ENCODE data around the gene ELL. TPM values are rescaled to one million over a fixed set of nuclear protein-coding genes. Genes with fewer than 3 reads are reported as not detected.
A peak's percentile ranks its signal among the peaks of the same experiment; 100 is the strongest.

The ELL gene
- total and polyA plus RNA-seq, 2 experiments from 2014 or later: 11.3 to 20.1 TPM

- TF ChIP-seq EZH2 (IDR thresholded peaks at IDR 0.05; ENCODE audit: low read depth, unreplicated experiment) (no peak), REST (IDR thresholded peaks at IDR 0.05; ENCODE audit: unreplicated experiment) (no peak), POLR2AphosphoS5 (IDR thresholded peaks at IDR 0.05; ENCODE audit: low read depth) (no peak)
Observed at GRCh38 chr19:18452386-18452785, 69.5 kb downstream of the ELL start (continued).

GRCh38 chr19:18450931-18451836 is 70.7 kb downstream of the ELL start:
- H3K4me1 Mint-ChIP-seq: peaks cover 10% of the 10 kb centered on the region; the same call in 2 of the 3 replicates
- H3K4me3 Mint-ChIP-seq: no peak overlapping the region
- TF ChIP-seq, protein P1, sequence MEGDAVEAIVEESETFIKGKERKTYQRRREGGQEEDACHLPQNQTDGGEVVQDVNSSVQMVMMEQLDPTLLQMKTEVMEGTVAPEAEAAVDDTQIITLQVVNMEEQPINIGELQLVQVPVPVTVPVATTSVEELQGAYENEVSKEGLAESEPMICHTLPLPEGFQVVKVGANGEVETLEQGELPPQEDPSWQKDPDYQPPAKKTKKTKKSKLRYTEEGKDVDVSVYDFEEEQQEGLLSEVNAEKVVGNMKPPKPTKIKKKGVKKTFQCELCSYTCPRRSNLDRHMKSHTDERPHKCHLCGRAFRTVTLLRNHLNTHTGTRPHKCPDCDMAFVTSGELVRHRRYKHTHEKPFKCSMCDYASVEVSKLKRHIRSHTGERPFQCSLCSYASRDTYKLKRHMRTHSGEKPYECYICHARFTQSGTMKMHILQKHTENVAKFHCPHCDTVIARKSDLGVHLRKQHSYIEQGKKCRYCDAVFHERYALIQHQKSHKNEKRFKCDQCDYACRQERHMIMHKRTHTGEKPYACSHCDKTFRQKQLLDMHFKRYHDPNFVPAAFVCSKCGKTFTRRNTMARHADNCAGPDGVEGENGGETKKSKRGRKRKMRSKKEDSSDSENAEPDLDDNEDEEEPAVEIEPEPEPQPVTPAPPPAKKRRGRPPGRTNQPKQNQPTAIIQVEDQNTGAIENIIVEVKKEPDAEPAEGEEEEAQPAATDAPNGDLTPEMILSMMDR (conservative IDR thresholded peaks at IDR 0.05; ENCODE audit: low read depth in 2 of 2): peak; percentile 88 to 92
- TF ChIP-seq STAT1 (IDR thresholded peaks at IDR 0.05; ENCODE audit: unreplicated experiment): no peak
- Histone ChIP-seq H3K9me2 (ENCODE audit: insufficient read depth) (no peaks in the 10 kb centered on the region), H3K27ac (ENCODE audit: low read depth) (peak overlapping the region; percentile 50; the same call in 1 of the 2 replicates), H3K4me1 (ENCODE audit: insufficient read depth) (no peaks in the 10 kb centered on the region), H3F3A (replicated peaks; ENCODE audit: low read depth) (0 out of 2 replicates have a peak, but pooled peaks cover 3% of the 10 kb centered on the region), H3K79me2 (replicated peaks; ENCODE audit: insufficient read depth) (no peaks in the 10 kb centered on the region), H3K4me3 (no peak overlapping the region), H2AFZ (no peak overlapping the region), H4K20me1 (replicated peaks; ENCODE audit: insufficient read depth) (no peaks in the 10 kb centered on the region; the same call in none of the 2 replicates), H3K27me3 (ENCODE audit: insufficient read depth) (no peaks in the 10 kb centered on the region), H3K36me3 (ENCODE audit: insufficient read depth) (no peaks in the 10 kb centered on the region; the same call in 1 of the 2 replicates), H3K4me2 (no peak overlapping the region)
- peaks cover 13% of the 10 kb centered on the region for H3K27me3 Mint-ChIP-seq (ENCODE audit: insufficient read depth, low read depth, poor library complexity)
- peak; percentile 91 for ATAC-seq
- H3K9me3 Mint-ChIP-seq: no peaks in the 10 kb centered on the region
- peaks cover 8% of the 10 kb centered on the region; the same call in 2 of the 3 replicates for H3K36me3 Mint-ChIP-seq (ENCODE audit: low read depth)
- peak; percentile 83 for DNase-seq (ENCODE audit: low spot score)
- no peak overlapping the region for H3K27ac Mint-ChIP-seq
